Measurements from ENCODE around the gene BSG. TPM values are rescaled to one million over a fixed set of nuclear protein-coding genes. Genes with fewer than 3 reads are reported as not detected.
"Not testable (repeated sequence)": the region's sequence is repeated elsewhere in the genome, so short reads cannot be mapped to it uniquely, and the experiment has no call there.

The BSG gene
- total RNA-seq, 4 donors from 2014 or later, result 211 to 305 (median 280) TPM

- no peaks in the 10 kb centered on the region for H3K27me3 ChIP-seq
- no peaks in the 10 kb centered on the region for H3K9me3 ChIP-seq
- no peaks in the 10 kb centered on the region for H3K4me1 ChIP-seq
- no peaks in the 10 kb centered on the region for H3K36me3 ChIP-seq
- TF ChIP-seq, protein P1, sequence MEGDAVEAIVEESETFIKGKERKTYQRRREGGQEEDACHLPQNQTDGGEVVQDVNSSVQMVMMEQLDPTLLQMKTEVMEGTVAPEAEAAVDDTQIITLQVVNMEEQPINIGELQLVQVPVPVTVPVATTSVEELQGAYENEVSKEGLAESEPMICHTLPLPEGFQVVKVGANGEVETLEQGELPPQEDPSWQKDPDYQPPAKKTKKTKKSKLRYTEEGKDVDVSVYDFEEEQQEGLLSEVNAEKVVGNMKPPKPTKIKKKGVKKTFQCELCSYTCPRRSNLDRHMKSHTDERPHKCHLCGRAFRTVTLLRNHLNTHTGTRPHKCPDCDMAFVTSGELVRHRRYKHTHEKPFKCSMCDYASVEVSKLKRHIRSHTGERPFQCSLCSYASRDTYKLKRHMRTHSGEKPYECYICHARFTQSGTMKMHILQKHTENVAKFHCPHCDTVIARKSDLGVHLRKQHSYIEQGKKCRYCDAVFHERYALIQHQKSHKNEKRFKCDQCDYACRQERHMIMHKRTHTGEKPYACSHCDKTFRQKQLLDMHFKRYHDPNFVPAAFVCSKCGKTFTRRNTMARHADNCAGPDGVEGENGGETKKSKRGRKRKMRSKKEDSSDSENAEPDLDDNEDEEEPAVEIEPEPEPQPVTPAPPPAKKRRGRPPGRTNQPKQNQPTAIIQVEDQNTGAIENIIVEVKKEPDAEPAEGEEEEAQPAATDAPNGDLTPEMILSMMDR (IDR thresholded peaks at IDR 0.05), result no peak
- TF ChIP-seq POLR2A (IDR thresholded peaks at IDR 0.05), result no peak
- no peak overlapping the region for H3K27ac ChIP-seq
- DNase-seq, result no peak
- intact Hi-C loops (cut with DNase I; ENCODE audit: low total_unique reads), result no loop called here
- H3K4me3 ChIP-seq, result no peak overlapping the region
Observed at GRCh38 chr19:623974-624373, 51.6 kb downstream of the BSG start.

GRCh38 chr19:624433-625109, 52.2 kb downstream of the BSG start:
- no peak for DNase-seq
- H3K9me3 ChIP-seq, result no peaks in the 10 kb centered on the region
- no peak overlapping the region for H3K27ac ChIP-seq
- no peaks in the 10 kb centered on the region for H3K36me3 ChIP-seq
- no peak for TF ChIP-seq POLR2A (IDR thresholded peaks at IDR 0.05)
- TF ChIP-seq, protein P1 (IDR thresholded peaks at IDR 0.05), result no peak
- H3K4me1 ChIP-seq, result no peaks in the 10 kb centered on the region
- no peaks in the 10 kb centered on the region for H3K27me3 ChIP-seq
- intact Hi-C loops (cut with DNase I; ENCODE audit: low total_unique reads), result no loop called here
- no peak overlapping the region for H3K4me3 ChIP-seq

- Histone ChIP-seq H3K4me1 (no peaks in the 10 kb centered on the region), H3K9me3 (no peaks in the 10 kb centered on the region), H3K4me3 (no peak overlapping the region), H3K36me3 (no peaks in the 10 kb centered on the region), H3K27me3 (no peaks in the 10 kb centered on the region), H3K27ac (no peak overlapping the region)
- intact Hi-C loops (cut with DNase I; ENCODE audit: low total_unique reads), result no loop called here
- no peak for DNase-seq
- TF ChIP-seq, protein P1 (IDR thresholded peaks at IDR 0.05), result no peak
- TF ChIP-seq POLR2A (IDR thresholded peaks at IDR 0.05), result no peak
Observed at GRCh38 chr19:625257-625656, 52.9 kb downstream of the BSG start.

- H3K36me3 ChIP-seq; H3K9me3 ChIP-seq; DNase-seq; H3K27me3 ChIP-seq; H3K4me3 ChIP-seq; intact Hi-C loops (cut with DNase I; ENCODE audit: low total_unique reads); H3K4me1 ChIP-seq; H3K27ac ChIP-seq: not testable (repeated sequence)
Observed at GRCh38 chr19:626566-626965, 54.2 kb downstream of the BSG start.

GRCh38 chr19:628168-628567, 55.8 kb downstream of the BSG start:
- DNase-seq, result no peak
- Histone ChIP-seq H3K4me1 (peaks cover 0 to 5% of the 10 kb centered on the region in 2 donors), H3K27me3 (no peaks in the 10 kb centered on the region), H3K4me3 (no peak overlapping the region), H3K36me3 (no peaks in the 10 kb centered on the region), H3K9me3 (no peaks in the 10 kb centered on the region), H3K27ac (no peak overlapping the region)
- TF ChIP-seq, protein P1 (IDR thresholded peaks at IDR 0.05), result no peak
- no peak for TF ChIP-seq POLR2A (IDR thresholded peaks at IDR 0.05)
- intact Hi-C loops (cut with DNase I; ENCODE audit: low total_unique reads), result no loop called here

- H3K27ac ChIP-seq; DNase-seq; H3K4me3 ChIP-seq; H3K36me3 ChIP-seq; H3K27me3 ChIP-seq; intact Hi-C loops (cut with DNase I; ENCODE audit: low total_unique reads); H3K9me3 ChIP-seq: not testable (repeated sequence)
- peaks cover 0 to 10% of the 10 kb centered on the region in 2 donors for H3K4me1 ChIP-seq
Observed at GRCh38 chr19:629515-629914, 57.1 kb downstream of the BSG start.
